Neuronal stem cell (in vitro differentiated cells): ENCODE data around the gene PPA2.

Source experiments
- DNase-seq: peaks from one replicate; pipeline ENCODE4 v3.0.0-alpha.2; 2013; ENCODE audit warnings: low spot score
- H2AFZ ChIP-seq: one replicate; pipeline ENCODE4 v1.6.1; 2013; ENCODE audit warnings: mild to moderate bottlenecking, low read length, inconsistent platforms
- H2AK5ac ChIP-seq: 2 replicates; pipeline ENCODE4 v1.6.1; 2013; ENCODE audit warnings: low read depth, mild to moderate bottlenecking, inconsistent platforms, low read length, moderate library complexity, mixed read lengths
- H2BK120ac ChIP-seq: 2 replicates; pipeline ENCODE4 v1.6.1; 2013; ENCODE audit warnings: low read depth, mild to moderate bottlenecking, inconsistent platforms, low read length, moderate library complexity, mixed read lengths
- H2BK12ac ChIP-seq: one replicate; pipeline ENCODE4 v1.6.1; 2013; ENCODE audit warnings: low read length, inconsistent platforms
- H2BK15ac ChIP-seq: 2 replicates; pipeline ENCODE4 v1.6.1; 2013; ENCODE audit warnings: mild to moderate bottlenecking, low read length, inconsistent platforms, mixed read lengths
- H2BK5ac ChIP-seq: one replicate; pipeline ENCODE4 v1.6.1; 2013; ENCODE audit warnings: inconsistent platforms, mild to moderate bottlenecking, low read length, moderate library complexity
- H3K14ac ChIP-seq: one replicate; pipeline ENCODE4 v1.6.1; 2013; ENCODE audit warnings: low read length, inconsistent platforms
- H3K18ac ChIP-seq: 2 replicates; pipeline ENCODE4 v1.6.1; 2013; ENCODE audit warnings: low read length, inconsistent platforms
- H3K23ac ChIP-seq: 2 replicates; pipeline ENCODE4 v1.6.1; 2013; ENCODE audit warnings: low read depth, mild to moderate bottlenecking, mixed read lengths, low read length, inconsistent platforms; ENCODE audit not compliant: poor library complexity
- H3K27ac ChIP-seq: replicated peaks from 3 replicates; pipeline ENCODE4 v1.5.1; 2013; ENCODE audit warnings: low read length, inconsistent platforms
- H3K27me3 ChIP-seq, 3 experiments: 2 replicates each; pipeline ENCODE4 v1.6.1; 2013; ENCODE audit warnings: low read length in 3 of 3, mild to moderate bottlenecking in 2 of 3, inconsistent platforms in 1 of 3, low read depth in 1 of 3, mixed read lengths in 1 of 3, moderate library complexity in 1 of 3; ENCODE audit not compliant: control insufficient read depth in 3 of 3, insufficient read depth in 3 of 3
- H3K36me3 ChIP-seq, 2 donors: replicated peaks in 1 of 2; 2 replicates each; pipeline ENCODE4 v1.6.1; 2013; ENCODE audit warnings: low read length in 2 of 2; ENCODE audit not compliant: control insufficient read depth in 2 of 2, insufficient read depth in 2 of 2
- H3K4ac ChIP-seq: 2 replicates; pipeline ENCODE4 v1.6.1; 2013; ENCODE audit warnings: inconsistent platforms, mild to moderate bottlenecking, low read length, moderate library complexity
- H3K4me1 ChIP-seq, 2 donors: 1 replicate in 1 of 2; 2 replicates in 1 of 2; pipeline ENCODE4 v1.6.1; 2013; ENCODE audit warnings: low read length in 2 of 2, low read depth in 1 of 2; ENCODE audit not compliant: control insufficient read depth in 2 of 2, insufficient read depth in 1 of 2
- H3K4me2 ChIP-seq: one replicate; pipeline ENCODE4 v1.6.1; 2013; ENCODE audit warnings: mild to moderate bottlenecking, low read length, inconsistent platforms; ENCODE audit not compliant: insufficient read depth, poor library complexity, severe bottlenecking
- H3K4me3 ChIP-seq, 2 donors: 2 replicates each; pipeline ENCODE4 v1.5.1; 2013; ENCODE audit warnings: low read length in 2 of 2, mild to moderate bottlenecking in 2 of 2, inconsistent platforms in 1 of 2, moderate library complexity in 1 of 2
- H3K79me1 ChIP-seq: one replicate; pipeline ENCODE4 v1.6.1; 2013; ENCODE audit warnings: low read depth, mild to moderate bottlenecking, inconsistent platforms, low read length, moderate library complexity
- H3K9ac ChIP-seq: one replicate; pipeline ENCODE4 v1.6.1; 2013; ENCODE audit warnings: mild to moderate bottlenecking, low read depth, low read length, inconsistent platforms; ENCODE audit not compliant: poor library complexity
- H3K9me3 ChIP-seq, 2 donors: replicated peaks in 1 of 2; 2 replicates each; pipeline versions ENCODE3 to v1.6.1; 2013; ENCODE audit warnings: low read length in 2 of 2, mild to moderate bottlenecking in 2 of 2, inconsistent platforms in 1 of 2, low read depth in 1 of 2, mixed read lengths in 1 of 2, moderate library complexity in 1 of 2; ENCODE audit not compliant: control insufficient read depth in 2 of 2, insufficient read depth in 1 of 2
- H4K8ac ChIP-seq: one replicate; pipeline ENCODE4 v1.6.1; 2013; ENCODE audit warnings: low read depth, mild to moderate bottlenecking, inconsistent platforms, low read length, moderate library complexity
- H4K91ac ChIP-seq: one replicate; pipeline ENCODE4 v1.6.1; 2013; ENCODE audit warnings: low read length, low read depth, mild to moderate bottlenecking, inconsistent platforms; ENCODE audit not compliant: poor library complexity
- WGBS, 2 donors: extraction: QIAGEN DNeasy Blood & Tissue Kit; methylation state at CpG; one replicate each; pipeline ENCODE4 v1.1.7; 2013; ENCODE audit warnings: missing lambda C conversion rate in 2 of 2, mixed read lengths in 1 of 2; ENCODE audit not compliant: insufficient read length in 2 of 2, insufficient replicate concordance in 1 of 2; ENCODE audit errors: extremely low coverage in 2 of 2; 5-methylcytosine and 5-hydroxymethylcytosine counted together

PPA2 gene

GRCh38 chr4:105348719-105349118 lies 125.1 kb downstream of the PPA2 start:
- Histone ChIP-seq H3K9ac (no peak overlapping the region), H3K4ac (no peak overlapping the region), H3K4me2 (no peak overlapping the region), H3K9me3 (no peaks in the 10 kb centered on the region), H2BK15ac (no peak overlapping the region), H2BK12ac (no peak overlapping the region), H2BK120ac (no peak overlapping the region), H3K36me3 (no peaks in the 10 kb centered on the region), H3K18ac (no peak overlapping the region), H4K8ac (no peak overlapping the region), H3K79me1 (no peaks in the 10 kb centered on the region), H4K91ac (no peak overlapping the region), H2BK5ac (no peak overlapping the region), H3K23ac (no peak overlapping the region), H3K4me3 (no peak overlapping the region), H3K27ac (no peak overlapping the region), H3K27me3 (no peaks in the 10 kb centered on the region), H2AFZ (no peak overlapping the region), H3K14ac (no peak overlapping the region), H3K4me1 (peaks cover 0 to under 1% of the 10 kb centered on the region in 2 donors), H2AK5ac (no peak overlapping the region)
- whole genome bisulfite sequencing, 2 donors = no CpG with 5 or more reads among the region's 1 CpG
- no peak for DNase-seq

DNA sequence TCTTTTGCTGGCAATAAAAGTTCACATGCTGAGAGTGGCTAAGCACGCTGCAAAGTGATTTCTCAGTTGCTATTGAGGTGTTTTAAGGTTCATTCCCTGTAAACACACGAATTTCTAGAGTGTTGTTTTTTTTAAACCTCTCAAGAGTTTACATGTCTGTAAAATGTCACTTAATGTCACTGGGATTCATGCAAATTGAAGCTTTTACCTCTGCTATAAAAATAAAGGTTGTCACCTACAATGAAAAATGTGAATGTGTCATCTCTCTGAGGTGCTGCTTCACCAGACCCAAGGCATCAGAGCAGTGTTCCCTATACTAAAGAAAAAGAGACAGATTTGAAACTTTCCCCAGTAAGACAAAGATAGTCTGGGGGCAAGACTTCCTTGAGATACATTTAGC lies 127.0 kb downstream of the PPA2 start:
- H3K23ac ChIP-seq = no peak overlapping the region
- no peak overlapping the region for H2BK15ac ChIP-seq
- H3K9me3 ChIP-seq = no peaks in the 10 kb centered on the region
- H3K18ac ChIP-seq = no peak overlapping the region
- no peaks in the 10 kb centered on the region for H3K27me3 ChIP-seq
- H2AFZ ChIP-seq = no peak overlapping the region
- H3K4me3 ChIP-seq = no peak overlapping the region
- H4K8ac ChIP-seq = no peak overlapping the region
- no peak overlapping the region for H3K27ac ChIP-seq
- H3K79me1 ChIP-seq = no peaks in the 10 kb centered on the region
- no peak overlapping the region for H3K9ac ChIP-seq
- H2BK120ac ChIP-seq = no peak overlapping the region
- DNase-seq = no peak
- no peak overlapping the region for H3K4me2 ChIP-seq
- no peaks in the 10 kb centered on the region for H3K36me3 ChIP-seq
- H3K4me1 ChIP-seq = peaks cover 0 to 4% of the 10 kb centered on the region in 2 donors
- no peak overlapping the region for H3K14ac ChIP-seq
- H2AK5ac ChIP-seq = no peak overlapping the region
- no peak overlapping the region for H4K91ac ChIP-seq
- no peak overlapping the region for H2BK12ac ChIP-seq
- no peak overlapping the region for H3K4ac ChIP-seq
- no peak overlapping the region for H2BK5ac ChIP-seq
- WGBS, 2 donors = no CpG with 5 or more reads among the region's 2 CpGs

GRCh38 chr4:105345838-105346237 lies 128.0 kb downstream of the PPA2 start:
- H3K27me3 ChIP-seq = no peaks in the 10 kb centered on the region
- no peak overlapping the region for H3K27ac ChIP-seq

GRCh38 chr4:105345358-105345757 lies 128.5 kb downstream of the PPA2 start:
- Histone ChIP-seq H2BK120ac (no peak overlapping the region), H4K8ac (no peak overlapping the region), H3K23ac (no peak overlapping the region), H3K9me3 (no peaks in the 10 kb centered on the region), H4K91ac (no peak overlapping the region), H3K27ac (no peak overlapping the region), H2BK12ac (no peak overlapping the region), H3K9ac (no peak overlapping the region), H3K27me3 (no peaks in the 10 kb centered on the region), H3K18ac (no peak overlapping the region), H2AFZ (no peak overlapping the region), H3K4me3 (no peak overlapping the region), H3K4me2 (no peak overlapping the region), H3K4ac (no peak overlapping the region), H2BK15ac (no peak overlapping the region), H2AK5ac (no peak overlapping the region), H3K14ac (no peak overlapping the region), H3K79me1 (no peaks in the 10 kb centered on the region), H3K4me1 (peaks cover 0 to 4% of the 10 kb centered on the region in 2 donors), H3K36me3 (no peaks in the 10 kb centered on the region), H2BK5ac (no peak overlapping the region)
- no peak for DNase-seq
- WGBS, 2 donors = no CpG with 5 or more reads among the region's 2 CpGs

More at GRCh38 chr4:105345838-105346237, 128.0 kb downstream of the PPA2 start:
- no peak overlapping the region for H3K4me2 ChIP-seq
- H2BK12ac ChIP-seq = no peak overlapping the region
- H3K4me3 ChIP-seq = no peak overlapping the region
- H2BK15ac ChIP-seq = no peak overlapping the region
- H2BK120ac ChIP-seq = no peak overlapping the region
- H3K14ac ChIP-seq = no peak overlapping the region
- no peaks in the 10 kb centered on the region for H3K79me1 ChIP-seq
- no peak overlapping the region for H2BK5ac ChIP-seq
- no peak overlapping the region for H3K18ac ChIP-seq
- H3K4ac ChIP-seq = no peak overlapping the region
- no peak overlapping the region for H3K23ac ChIP-seq
- no peak overlapping the region for H2AFZ ChIP-seq
- no peaks in the 10 kb centered on the region for H3K36me3 ChIP-seq
- H3K4me1 ChIP-seq = peaks cover 0 to 4% of the 10 kb centered on the region in 2 donors
- no peak overlapping the region for H3K9ac ChIP-seq
- H2AK5ac ChIP-seq = no peak overlapping the region
- H3K9me3 ChIP-seq = no peaks in the 10 kb centered on the region
- no peak overlapping the region for H4K91ac ChIP-seq
- no CpG with 5 or more reads among the region's 2 CpGs for WGBS, 2 donors
- no peak for DNase-seq
- no peak overlapping the region for H4K8ac ChIP-seq
